Astrocyte (in vitro differentiated cells and primary cell): ENCODE data around the gene OGN. TPM values are rescaled to one million over a fixed set of nuclear protein-coding genes. Genes with fewer than 3 reads are reported as not detected.

Experiments
- DNase-seq: peaks from one replicate; pipeline ENCODE4 v3.0.0-alpha.2; 2010; ENCODE audit warnings: low read depth
- FAIRE-seq: peaks from 2 replicates; lab custom pipeline; 2011; peaks lifted over from hg19 to GRCh38; lab: Jason Lieb, UNC
- H2AFZ ChIP-seq: 2 replicates; pipeline ENCODE4 v1.6.0; 2012; ENCODE audit warnings: low read depth, low read length, inconsistent platforms
- H3K27ac ChIP-seq: 2 replicates; pipeline ENCODE4 v1.5.1; 2011; ENCODE audit warnings: low read depth, low read length, inconsistent platforms
- H3K27me3 ChIP-seq: 2 replicates; pipeline ENCODE4 v1.6.0; 2011; ENCODE audit warnings: low read length, inconsistent platforms; ENCODE audit not compliant: insufficient read depth
- H3K36me3 ChIP-seq: 2 replicates; pipeline ENCODE4 v1.5.1; 2011; ENCODE audit warnings: low read length, inconsistent platforms; ENCODE audit not compliant: insufficient read depth
- H3K4me1 ChIP-seq: 2 replicates; pipeline ENCODE4 v1.5.1; 2011; ENCODE audit warnings: low read length, inconsistent platforms; ENCODE audit not compliant: insufficient read depth
- H3K4me2 ChIP-seq: 2 replicates; pipeline ENCODE4 v1.6.0; 2012; ENCODE audit warnings: low read length, inconsistent platforms
- H3K4me3 ChIP-seq: 2 replicates; pipeline ENCODE4 v1.5.1; 2011; ENCODE audit warnings: low read depth, mild to moderate bottlenecking, low read length, inconsistent platforms; ENCODE audit not compliant: insufficient read depth
- H3K79me2 ChIP-seq: 2 replicates; pipeline ENCODE4 v1.6.0; 2012; ENCODE audit warnings: mild to moderate bottlenecking, low read length, inconsistent platforms; ENCODE audit not compliant: insufficient read depth
- H3K9ac ChIP-seq: 2 replicates; pipeline ENCODE4 v1.6.0; 2012; ENCODE audit warnings: mild to moderate bottlenecking, low read length, inconsistent platforms
- H3K9me3 ChIP-seq: 2 replicates; pipeline ENCODE4 v1.5.1; 2012; ENCODE audit warnings: low read depth, mild to moderate bottlenecking, low read length, inconsistent platforms; ENCODE audit not compliant: insufficient read depth
- H4K20me1 ChIP-seq: 2 replicates; pipeline ENCODE4 v1.6.0; 2012; ENCODE audit warnings: low read length, inconsistent platforms; ENCODE audit not compliant: insufficient read depth
- H3K27ac Mint-ChIP-seq: one replicate; pipeline ENCODE4 v1.8.0; 2021; ENCODE audit warnings: mild to moderate bottlenecking, mixed read lengths; ENCODE audit not compliant: unreplicated experiment
- H3K27me3 Mint-ChIP-seq: one replicate; pipeline ENCODE4 v1.8.0; 2021; ENCODE audit warnings: low read depth, mixed read lengths; ENCODE audit not compliant: unreplicated experiment
- H3K36me3 Mint-ChIP-seq: one replicate; pipeline ENCODE4 v1.8.0; 2021; ENCODE audit warnings: low read depth, mixed read lengths; ENCODE audit not compliant: unreplicated experiment
- H3K4me1 Mint-ChIP-seq: one replicate; pipeline ENCODE4 v1.8.0; 2021; ENCODE audit warnings: low read depth, mixed read lengths; ENCODE audit not compliant: unreplicated experiment
- H3K4me3 Mint-ChIP-seq: one replicate; pipeline ENCODE4 v1.8.0; 2021; ENCODE audit warnings: mild to moderate bottlenecking, moderate library complexity, mixed read lengths; ENCODE audit not compliant: unreplicated experiment
- H3K9me3 Mint-ChIP-seq: one replicate; pipeline ENCODE4 v1.8.0; 2021; ENCODE audit warnings: mild to moderate bottlenecking, mixed read lengths; ENCODE audit not compliant: unreplicated experiment
- EZH2 ChIP-seq: IDR thresholded peaks from 2 replicates; pipeline ENCODE4 v1.6.1; 2012; ENCODE audit warnings: mild to moderate bottlenecking, low read length, inconsistent platforms; ENCODE audit not compliant: insufficient read depth
- total RNA-seq: library from RNA; stranded (reverse); gene quantifications from 2 replicates; pipeline ENCODE4 v1.2.1, GENCODE V29; 2021
- TF ChIP-seq, protein P1 (sequence below): IDR thresholded peaks from 2 replicates; pipeline ENCODE4 v1.5.1; 2011; ENCODE audit warnings: low read depth, mild to moderate bottlenecking, inconsistent platforms, low read length, moderate library complexity; ENCODE audit not compliant: insufficient read depth

OGN gene
- total RNA-seq, 1 donor from 2014 or later, result not detected

DNA sequence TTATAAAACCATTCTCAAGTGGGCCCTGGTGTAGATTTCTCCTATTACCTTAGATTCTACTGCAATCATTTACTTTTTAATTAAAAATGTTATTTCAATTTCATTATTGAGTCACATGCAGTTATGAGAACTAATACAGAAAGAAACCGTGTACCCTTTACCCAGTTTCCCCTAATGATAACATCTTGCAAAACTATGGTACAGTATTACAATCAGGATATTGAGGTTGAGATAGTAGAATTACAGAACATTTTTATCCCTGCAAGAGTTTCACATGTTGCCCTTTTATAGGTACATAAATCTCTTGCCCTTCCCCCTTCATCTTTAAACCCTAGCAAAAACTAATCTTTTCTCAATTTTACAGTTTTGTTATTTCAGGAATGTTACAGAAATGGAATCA is 30.9 kb upstream of the OGN start:
- no peak overlapping the region for H3K9ac ChIP-seq
- no peaks in the 10 kb centered on the region for H3K9me3 ChIP-seq

DNA sequence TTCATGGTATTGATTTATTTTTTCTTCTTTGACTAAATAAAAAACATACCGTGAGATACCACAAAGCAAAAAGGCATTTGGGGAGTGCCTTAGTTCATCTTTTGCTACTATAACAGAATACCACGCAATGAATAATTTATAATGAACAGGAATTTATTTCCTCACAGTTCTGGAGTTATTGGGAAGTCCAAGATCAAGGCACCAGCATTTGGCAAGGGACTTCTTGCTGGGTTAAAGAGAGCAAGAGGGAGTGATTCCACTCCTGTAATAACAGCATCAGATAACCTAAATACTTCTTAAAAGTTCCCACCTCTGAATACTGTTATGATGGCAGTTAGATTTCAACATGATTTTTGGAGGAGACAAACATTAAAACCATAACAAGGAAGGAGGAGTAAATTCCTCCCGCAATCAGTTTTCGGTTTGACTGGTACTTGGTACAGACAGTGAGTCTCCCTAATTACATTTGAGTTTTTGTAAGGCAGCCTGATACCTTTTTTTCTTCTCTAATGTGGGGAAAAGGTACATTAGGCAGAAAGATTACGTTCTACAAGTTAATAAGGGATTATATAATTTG is 28.7 kb upstream of the OGN start:
- Mint-ChIP-seq H3K27ac (no peak overlapping the region), H3K4me3 (no peak overlapping the region), H3K9me3 (no peaks in the 10 kb centered on the region), H3K4me1 (no peaks in the 10 kb centered on the region), H3K27me3 (no peaks in the 10 kb centered on the region), H3K36me3 (no peaks in the 10 kb centered on the region)
- Histone ChIP-seq H4K20me1 (no peaks in the 10 kb centered on the region), H3K79me2 (no peaks in the 10 kb centered on the region), H3K9ac (no peak overlapping the region), H3K4me3 (no peak overlapping the region), H3K27me3 (no peaks in the 10 kb centered on the region), H3K9me3 (no peaks in the 10 kb centered on the region), H3K4me2 (no peak overlapping the region), H3K27ac (no peak overlapping the region), H2AFZ (no peak overlapping the region), H3K36me3 (no peaks in the 10 kb centered on the region), H3K4me1 (no peaks in the 10 kb centered on the region)
- TF ChIP-seq EZH2, result no peak
- TF ChIP-seq, protein P1, sequence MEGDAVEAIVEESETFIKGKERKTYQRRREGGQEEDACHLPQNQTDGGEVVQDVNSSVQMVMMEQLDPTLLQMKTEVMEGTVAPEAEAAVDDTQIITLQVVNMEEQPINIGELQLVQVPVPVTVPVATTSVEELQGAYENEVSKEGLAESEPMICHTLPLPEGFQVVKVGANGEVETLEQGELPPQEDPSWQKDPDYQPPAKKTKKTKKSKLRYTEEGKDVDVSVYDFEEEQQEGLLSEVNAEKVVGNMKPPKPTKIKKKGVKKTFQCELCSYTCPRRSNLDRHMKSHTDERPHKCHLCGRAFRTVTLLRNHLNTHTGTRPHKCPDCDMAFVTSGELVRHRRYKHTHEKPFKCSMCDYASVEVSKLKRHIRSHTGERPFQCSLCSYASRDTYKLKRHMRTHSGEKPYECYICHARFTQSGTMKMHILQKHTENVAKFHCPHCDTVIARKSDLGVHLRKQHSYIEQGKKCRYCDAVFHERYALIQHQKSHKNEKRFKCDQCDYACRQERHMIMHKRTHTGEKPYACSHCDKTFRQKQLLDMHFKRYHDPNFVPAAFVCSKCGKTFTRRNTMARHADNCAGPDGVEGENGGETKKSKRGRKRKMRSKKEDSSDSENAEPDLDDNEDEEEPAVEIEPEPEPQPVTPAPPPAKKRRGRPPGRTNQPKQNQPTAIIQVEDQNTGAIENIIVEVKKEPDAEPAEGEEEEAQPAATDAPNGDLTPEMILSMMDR, result no peak
- no peak for FAIRE-seq
- DNase-seq, result no peak

More for the DNA sequence above, 30.9 kb upstream of the OGN start:
- Mint-ChIP-seq H3K4me3 (no peak overlapping the region), H3K36me3 (no peaks in the 10 kb centered on the region), H3K27me3 (no peaks in the 10 kb centered on the region), H3K4me1 (peaks cover 6% of the 10 kb centered on the region), H3K9me3 (no peaks in the 10 kb centered on the region), H3K27ac (no peak overlapping the region)
- Histone ChIP-seq H3K4me3 (no peak overlapping the region), H3K27ac (no peak overlapping the region), H3K79me2 (no peaks in the 10 kb centered on the region), H3K4me1 (peaks cover 8% of the 10 kb centered on the region), H3K27me3 (no peaks in the 10 kb centered on the region), H2AFZ (no peak overlapping the region), H3K36me3 (no peaks in the 10 kb centered on the region), H3K4me2 (no peak overlapping the region), H4K20me1 (no peaks in the 10 kb centered on the region)
- no peak for TF ChIP-seq EZH2
- TF ChIP-seq, protein P1, result no peak
- no peak for FAIRE-seq
- DNase-seq, result no peak

DNA sequence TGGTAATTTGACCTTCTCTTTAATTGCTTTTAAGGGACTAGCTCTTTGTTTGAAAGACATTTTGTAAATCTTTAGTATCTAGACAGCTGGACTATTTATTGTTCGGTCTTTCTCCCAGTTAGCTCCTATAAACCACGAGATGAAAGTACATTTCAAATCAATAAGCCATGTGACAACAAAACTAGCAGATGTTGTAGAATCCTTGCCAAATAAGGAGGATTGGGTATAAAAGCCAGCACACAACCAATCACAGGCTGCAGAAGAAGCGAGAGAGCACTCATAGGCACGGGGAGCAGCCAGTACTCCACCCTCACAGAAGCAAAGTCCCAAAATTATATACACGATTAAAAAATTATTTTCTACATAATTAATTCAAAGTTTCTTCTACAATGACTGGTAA is 28.0 kb upstream of the OGN start:
- H3K4me2 ChIP-seq, result no peak overlapping the region
- TF ChIP-seq EZH2, result no peak
- TF ChIP-seq, protein P1, result no peak
- no peak overlapping the region for H3K9ac ChIP-seq
- FAIRE-seq (no peak), DNase-seq (no peak)
- no peak overlapping the region for H2AFZ ChIP-seq
- H3K4me1 ChIP-seq, result no peaks in the 10 kb centered on the region
- no peak overlapping the region for H3K4me3 ChIP-seq
- Mint-ChIP-seq H3K27ac (no peak overlapping the region), H3K36me3 (no peaks in the 10 kb centered on the region), H3K4me3 (no peak overlapping the region), H3K4me1 (no peaks in the 10 kb centered on the region), H3K27me3 (no peaks in the 10 kb centered on the region), H3K9me3 (no peaks in the 10 kb centered on the region)
- H3K79me2 ChIP-seq, result no peaks in the 10 kb centered on the region
- H3K9me3 ChIP-seq, result no peaks in the 10 kb centered on the region
- no peaks in the 10 kb centered on the region for H3K27me3 ChIP-seq
- no peaks in the 10 kb centered on the region for H3K36me3 ChIP-seq
- no peaks in the 10 kb centered on the region for H4K20me1 ChIP-seq
- no peak overlapping the region for H3K27ac ChIP-seq
